ENCODE measurements around the gene OSR1.

- TF ChIP-seq, protein P1, sequence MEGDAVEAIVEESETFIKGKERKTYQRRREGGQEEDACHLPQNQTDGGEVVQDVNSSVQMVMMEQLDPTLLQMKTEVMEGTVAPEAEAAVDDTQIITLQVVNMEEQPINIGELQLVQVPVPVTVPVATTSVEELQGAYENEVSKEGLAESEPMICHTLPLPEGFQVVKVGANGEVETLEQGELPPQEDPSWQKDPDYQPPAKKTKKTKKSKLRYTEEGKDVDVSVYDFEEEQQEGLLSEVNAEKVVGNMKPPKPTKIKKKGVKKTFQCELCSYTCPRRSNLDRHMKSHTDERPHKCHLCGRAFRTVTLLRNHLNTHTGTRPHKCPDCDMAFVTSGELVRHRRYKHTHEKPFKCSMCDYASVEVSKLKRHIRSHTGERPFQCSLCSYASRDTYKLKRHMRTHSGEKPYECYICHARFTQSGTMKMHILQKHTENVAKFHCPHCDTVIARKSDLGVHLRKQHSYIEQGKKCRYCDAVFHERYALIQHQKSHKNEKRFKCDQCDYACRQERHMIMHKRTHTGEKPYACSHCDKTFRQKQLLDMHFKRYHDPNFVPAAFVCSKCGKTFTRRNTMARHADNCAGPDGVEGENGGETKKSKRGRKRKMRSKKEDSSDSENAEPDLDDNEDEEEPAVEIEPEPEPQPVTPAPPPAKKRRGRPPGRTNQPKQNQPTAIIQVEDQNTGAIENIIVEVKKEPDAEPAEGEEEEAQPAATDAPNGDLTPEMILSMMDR (IDR thresholded peaks at IDR 0.05), result no peak
- TF ChIP-seq SIN3A (IDR thresholded peaks at IDR 0.05; ENCODE audit: borderline replicate concordance, insufficient read depth, low read depth, low read length), result no peak
- TF ChIP-seq, protein P2, sequence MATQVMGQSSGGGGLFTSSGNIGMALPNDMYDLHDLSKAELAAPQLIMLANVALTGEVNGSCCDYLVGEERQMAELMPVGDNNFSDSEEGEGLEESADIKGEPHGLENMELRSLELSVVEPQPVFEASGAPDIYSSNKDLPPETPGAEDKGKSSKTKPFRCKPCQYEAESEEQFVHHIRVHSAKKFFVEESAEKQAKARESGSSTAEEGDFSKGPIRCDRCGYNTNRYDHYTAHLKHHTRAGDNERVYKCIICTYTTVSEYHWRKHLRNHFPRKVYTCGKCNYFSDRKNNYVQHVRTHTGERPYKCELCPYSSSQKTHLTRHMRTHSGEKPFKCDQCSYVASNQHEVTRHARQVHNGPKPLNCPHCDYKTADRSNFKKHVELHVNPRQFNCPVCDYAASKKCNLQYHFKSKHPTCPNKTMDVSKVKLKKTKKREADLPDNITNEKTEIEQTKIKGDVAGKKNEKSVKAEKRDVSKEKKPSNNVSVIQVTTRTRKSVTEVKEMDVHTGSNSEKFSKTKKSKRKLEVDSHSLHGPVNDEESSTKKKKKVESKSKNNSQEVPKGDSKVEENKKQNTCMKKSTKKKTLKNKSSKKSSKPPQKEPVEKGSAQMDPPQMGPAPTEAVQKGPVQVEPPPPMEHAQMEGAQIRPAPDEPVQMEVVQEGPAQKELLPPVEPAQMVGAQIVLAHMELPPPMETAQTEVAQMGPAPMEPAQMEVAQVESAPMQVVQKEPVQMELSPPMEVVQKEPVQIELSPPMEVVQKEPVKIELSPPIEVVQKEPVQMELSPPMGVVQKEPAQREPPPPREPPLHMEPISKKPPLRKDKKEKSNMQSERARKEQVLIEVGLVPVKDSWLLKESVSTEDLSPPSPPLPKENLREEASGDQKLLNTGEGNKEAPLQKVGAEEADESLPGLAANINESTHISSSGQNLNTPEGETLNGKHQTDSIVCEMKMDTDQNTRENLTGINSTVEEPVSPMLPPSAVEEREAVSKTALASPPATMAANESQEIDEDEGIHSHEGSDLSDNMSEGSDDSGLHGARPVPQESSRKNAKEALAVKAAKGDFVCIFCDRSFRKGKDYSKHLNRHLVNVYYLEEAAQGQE (IDR thresholded peaks at IDR 0.05; ENCODE audit: insufficient read depth in 1 of 2, low read depth in 2 of 2, low read length in 1 of 2), result no peak
- no peak for TF ChIP-seq POLR2AphosphoS5 (IDR thresholded peaks at IDR 0.05; ENCODE audit: low read depth, low read length)
- TF ChIP-seq TCF7L2 (IDR thresholded peaks at IDR 0.05; ENCODE audit: low read depth, low read length), result no peak
Observed at GRCh38 chr2:19355931-19356544, 2.4 kb downstream of the OSR1 start.
